H1 (cell line): ENCODE measurements around the gene ZBTB20. TPM values are rescaled to one million over a fixed set of nuclear protein-coding genes. Genes with fewer than 3 reads are reported as not detected.

Experiments used
- CTCF ChIA-PET: fragments of 300-600 bp; sonication (Branson Sonifier 250); formaldehyde crosslinking; loops from one replicate; lab custom pipeline; 2021; ENCODE audit not compliant: partially characterized antibody; lab: Charles Lee
- POLR2A ChIA-PET: fragments of 300-600 bp; sonication (Branson Sonifier 250); formaldehyde crosslinking; loops from one replicate; lab custom pipeline; 2021; ENCODE audit warnings: inconsistent platforms; ENCODE audit not compliant: partially characterized antibody; lab: Charles Lee
- DNase-seq, 2 experiments: peaks; one replicate each; pipeline versions ENCODE4 v3.0.0 to v3.0.0-alpha.2; 2010 to 2022; ENCODE audit warnings: low spot score in 2 of 2, low read depth in 1 of 2, mixed read lengths in 1 of 2
- FAIRE-seq: peaks from 2 replicates; lab custom pipeline; 2011; peaks lifted over from hg19 to GRCh38; lab: Jason Lieb, UNC
- H2AFZ ChIP-seq: 2 replicates; pipeline ENCODE4 v1.8.1; 2012; ENCODE audit warnings: low read length, inconsistent platforms
- H2AK5ac ChIP-seq: 2 replicates; pipeline ENCODE4 v1.6.1; 2013; ENCODE audit warnings: low read depth, low read length
- H2BK120ac ChIP-seq: replicated peaks from 2 replicates; pipeline ENCODE3; 2013; ENCODE audit warnings: low read depth, low read length, inconsistent platforms
- H2BK12ac ChIP-seq: 2 replicates; pipeline ENCODE4 v1.6.1; 2013; ENCODE audit warnings: low read depth, low read length
- H2BK15ac ChIP-seq: 2 replicates; pipeline ENCODE4 v1.6.1; 2013; ENCODE audit warnings: low read length
- H2BK20ac ChIP-seq: 2 replicates; pipeline ENCODE4 v1.6.1; 2013; ENCODE audit warnings: low read length
- H2BK5ac ChIP-seq: 2 replicates; pipeline ENCODE4 v1.6.1; 2013; ENCODE audit warnings: low read depth, low read length
- H3K14ac ChIP-seq: 2 replicates; pipeline ENCODE4 v1.6.1; 2013; ENCODE audit warnings: inconsistent platforms; ENCODE audit not compliant: insufficient read length
- H3K18ac ChIP-seq: 2 replicates; pipeline ENCODE4 v1.6.1; 2013; ENCODE audit warnings: low read length; ENCODE audit errors: extremely low read depth
- H3K23ac ChIP-seq: 2 replicates; pipeline ENCODE4 v1.6.1; 2013; ENCODE audit warnings: inconsistent platforms; ENCODE audit not compliant: insufficient read length
- H3K23me2 ChIP-seq: 2 replicates; pipeline ENCODE4 v1.6.1; 2013; ENCODE audit warnings: low read depth, low read length
- H3K27ac ChIP-seq: 2 replicates; pipeline ENCODE4 v1.6.1; 2011; ENCODE audit warnings: low read depth, low read length, inconsistent platforms
- H3K27me3 ChIP-seq, 4 experiments: replicated peaks in 1 of 4; 1 replicate in 1 of 4; 2 replicates in 3 of 4; pipeline versions ENCODE4 v1.6.1 to v1.8.1; 2011 to 2013; ENCODE audit warnings: low read length in 3 of 4, mild to moderate bottlenecking in 3 of 4, inconsistent platforms in 2 of 4, mixed read lengths in 2 of 4, moderate library complexity in 1 of 4; ENCODE audit not compliant: control insufficient read depth in 3 of 4, insufficient read depth in 3 of 4; ENCODE audit errors: extremely low read depth in 1 of 4
- H3K36me3 ChIP-seq, 4 experiments: 2 replicates each; pipeline versions ENCODE4 v1.6.1 to v1.8.1; 2011 to 2013; ENCODE audit warnings: mild to moderate bottlenecking in 4 of 4, low read length in 3 of 4, moderate library complexity in 2 of 4, control low read depth in 1 of 4, inconsistent platforms in 1 of 4; ENCODE audit not compliant: insufficient read depth in 4 of 4, control insufficient read depth in 2 of 4
- H3K4ac ChIP-seq: replicated peaks from 2 replicates; pipeline ENCODE3; 2013; ENCODE audit warnings: low read length, low read depth, mixed read lengths, inconsistent platforms; ENCODE audit not compliant: insufficient read length
- H3K4me1 ChIP-seq, 4 experiments: replicated peaks in 1 of 4; 1 replicate in 1 of 4; 2 replicates in 3 of 4; pipeline versions ENCODE4 v1.6.1 to v1.8.1; 2011 to 2013; ENCODE audit warnings: low read length in 3 of 4, inconsistent platforms in 2 of 4, mixed read lengths in 1 of 4; ENCODE audit not compliant: insufficient read depth in 4 of 4, control insufficient read depth in 3 of 4
- H3K4me2 ChIP-seq, 2 experiments: 2 replicates each; pipeline versions ENCODE4 v1.6.1 to v1.8.1; 2011 to 2013; ENCODE audit warnings: low read depth in 2 of 2, low read length in 2 of 2, control low read depth in 1 of 2, inconsistent platforms in 1 of 2, mild to moderate bottlenecking in 1 of 2; ENCODE audit not compliant: insufficient read depth in 1 of 2
- H3K4me3 ChIP-seq, 4 experiments: fragments of 200-600, 300-600 bp in 1 of 4; sonication (generic), shearing (Covaris generic), sonication (Bioruptor Twin) in 1 of 4; 2 replicates each; pipeline versions ENCODE4 v1.5.1 to v1.8.1; 2011 to 2016; ENCODE audit warnings: low read length in 4 of 4, low read depth in 3 of 4, control low read depth in 2 of 4, inconsistent platforms in 2 of 4, mild to moderate bottlenecking in 2 of 4, mixed read lengths in 1 of 4, moderate library complexity in 1 of 4; ENCODE audit not compliant: insufficient read depth in 2 of 4; ENCODE audit errors: extremely low read depth in 1 of 4
- H3K56ac ChIP-seq: replicated peaks from 2 replicates; pipeline ENCODE3; 2013; ENCODE audit warnings: low read depth, mild to moderate bottlenecking, mixed read lengths, low read length, inconsistent platforms; ENCODE audit not compliant: insufficient read length
- H3K79me1 ChIP-seq: 2 replicates; pipeline ENCODE4 v1.6.1; 2013; ENCODE audit warnings: low read depth, low read length, control low read depth
- H3K79me2 ChIP-seq, 2 experiments: 2 replicates each; pipeline versions ENCODE4 v1.6.1 to v1.8.1; 2012 to 2013; ENCODE audit warnings: low read length in 2 of 2, mild to moderate bottlenecking in 2 of 2, inconsistent platforms in 1 of 2; ENCODE audit not compliant: insufficient read depth in 2 of 2, control insufficient read depth in 1 of 2
- H3K9ac ChIP-seq, 4 experiments: replicated peaks in 1 of 4; 1 replicate in 1 of 4; 2 replicates in 3 of 4; pipeline versions ENCODE4 v1.6.1 to v1.8.1; 2011 to 2013; ENCODE audit warnings: low read depth in 3 of 4, low read length in 3 of 4, control low read depth in 2 of 4, mild to moderate bottlenecking in 2 of 4, moderate library complexity in 2 of 4, inconsistent platforms in 1 of 4; ENCODE audit errors: extremely low read depth in 1 of 4
- H3K9me3 ChIP-seq, 2 experiments: 2 replicates each; pipeline versions ENCODE4 v1.6.1 to v1.8.1; 2012 to 2013; ENCODE audit warnings: mild to moderate bottlenecking in 2 of 2, moderate library complexity in 2 of 2, control low read depth in 1 of 2, inconsistent platforms in 1 of 2, low read depth in 1 of 2, low read length in 1 of 2, mixed read lengths in 1 of 2; ENCODE audit not compliant: insufficient read depth in 2 of 2
- H4K20me1 ChIP-seq, 2 experiments: replicated peaks in 1 of 2; 2 replicates each; pipeline versions ENCODE3 to v1.8.1; 2011 to 2013; ENCODE audit warnings: inconsistent platforms in 2 of 2, low read length in 2 of 2, mild to moderate bottlenecking in 1 of 2; ENCODE audit not compliant: insufficient read depth in 2 of 2, control insufficient read depth in 1 of 2
- H4K5ac ChIP-seq: 2 replicates; pipeline ENCODE4 v1.6.1; 2013; ENCODE audit warnings: low read length, low read depth, mixed read lengths, inconsistent platforms; ENCODE audit not compliant: insufficient read length
- H4K8ac ChIP-seq: 2 replicates; pipeline ENCODE4 v1.8.0; 2013; ENCODE audit warnings: mild to moderate bottlenecking, moderate library complexity, low read length, inconsistent platforms; ENCODE audit not compliant: insufficient read depth; ENCODE audit errors: extremely low read depth
- H4K91ac ChIP-seq: replicated peaks from 2 replicates; pipeline ENCODE3; 2013; ENCODE audit warnings: low read length, mixed read lengths, inconsistent platforms; ENCODE audit not compliant: insufficient read length
- ATF2 ChIP-seq: IDR thresholded peaks from 2 replicates; pipeline ENCODE4 v1.6.1; 2012; ENCODE audit warnings: low read length, inconsistent platforms
- CBX5 ChIP-seq: fragments of 300-800, 300-1000 bp; sonication (generic); IDR thresholded peaks from 2 replicates; pipeline ENCODE4 v1.7.1; 2016; ENCODE audit warnings: antibody characterized with exemption, low read length, low read depth
- CREB1 ChIP-seq: IDR thresholded peaks from 2 replicates; pipeline ENCODE4 v1.6.1; 2012; ENCODE audit warnings: inconsistent platforms
- GTF2F1 ChIP-seq: IDR thresholded peaks from 2 replicates; pipeline ENCODE4 v1.6.1; 2012; ENCODE audit warnings: low read depth, low read length, improper control_type of control experiment, borderline replicate concordance
- HDAC6 ChIP-seq: IDR thresholded peaks from one replicate; pipeline ENCODE4 v1.7.1; 2012; ENCODE audit warnings: low read depth, mild to moderate bottlenecking, inconsistent platforms, low read length, moderate library complexity
- SIRT6 ChIP-seq: IDR thresholded peaks from one replicate; pipeline ENCODE4 v1.7.1; 2012; ENCODE audit warnings: low read length, inconsistent platforms
- SIX5 ChIP-seq: IDR thresholded peaks from 2 replicates; pipeline ENCODE4 v1.6.1; 2011; ENCODE audit warnings: mild to moderate bottlenecking, low read depth, low read length
- TCF12 ChIP-seq: IDR thresholded peaks from 2 replicates; pipeline ENCODE4 v1.6.1; 2011; ENCODE audit warnings: low read depth, mild to moderate bottlenecking, low read length
- TEAD4 ChIP-seq: IDR thresholded peaks from 2 replicates; pipeline ENCODE4 v1.6.1; 2012; ENCODE audit warnings: low read depth, low read length, inconsistent platforms, mixed read lengths
- WGBS, 2 experiments: shearing (Covaris generic) in 1 of 2; methylation state at CpG; one replicate each; pipeline versions ENCODE4 v1.1.6 to v1.1.7; 2013 to 2015; ENCODE audit warnings: low lambda C conversion rate in 2 of 2, mixed read lengths in 2 of 2, inconsistent platforms in 1 of 2, low coverage in 1 of 2, missing lambda C conversion rate in 1 of 2; ENCODE audit not compliant: insufficient replicate concordance in 2 of 2, insufficient coverage in 1 of 2, insufficient read length in 1 of 2; ENCODE audit errors: extremely low coverage in 1 of 2, missing lambda C conversion rate in 1 of 2; 5-methylcytosine and 5-hydroxymethylcytosine counted together
- polyA plus RNA-seq, 7 experiments: library from polyadenylated mRNA; depleted of rRNA in 3 of 7; stranded (reverse) in 5 of 7; unstranded in 2 of 7; fragments of >200 nt in 5 of 7; fragments of 200-250 nt in 2 of 7; gene quantifications; 1 replicate in 5 of 7; 2 replicates in 1 of 7; 4 replicates in 1 of 7; pipeline versions ENCODE4 v1.2.1 to v1.2.3, GENCODE V29; 2011 to 2013; ENCODE audit warnings: missing spikeins in 2 of 7, mixed read lengths in 2 of 7
- total RNA-seq: library from RNA; stranded (reverse); fragmentation: NEBNext Ultra II Directional; extraction: Animal tissue kit (Norgen Biotek cat#: 25700); gene quantifications from 2 replicates; pipeline ENCODE4 v1.2.1, GENCODE V29; 2021

ZBTB20 gene
- total and polyA plus RNA-seq, 2 of the 8 experiments (the other 6 are each of a cell fraction or from before 2014, with no cell fraction given), result 0.35 to 1.3 TPM

DNA sequence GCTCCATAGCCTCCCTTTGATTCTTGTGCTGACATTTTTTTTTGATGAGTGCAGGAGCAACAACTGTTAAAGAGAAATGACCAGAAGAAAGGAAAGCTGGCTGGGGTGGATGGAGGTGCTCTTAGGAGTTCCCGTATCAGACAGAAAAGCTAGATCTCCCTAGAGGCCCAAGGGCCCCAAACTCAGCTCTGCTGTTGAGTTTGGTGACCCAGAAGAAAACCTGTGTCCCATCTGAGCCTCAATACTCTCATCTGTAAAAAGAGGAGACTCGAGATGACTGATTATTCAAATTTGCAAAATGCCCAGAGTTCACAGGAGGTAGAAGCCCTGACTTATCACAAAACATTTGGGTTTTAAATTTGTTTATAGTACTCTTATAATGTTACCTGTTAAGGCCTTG lies 710.9 kb downstream of the ZBTB20 start:
- no peak overlapping the region for H3K4ac ChIP-seq
- H3K27ac ChIP-seq, result no peak overlapping the region
- no peak overlapping the region for H2BK120ac ChIP-seq
- H2AFZ ChIP-seq, result no peak overlapping the region
- TF ChIP-seq CBX5 (no peak), SIRT6 (no peak), HDAC6 (no peak), TEAD4 (no peak), GTF2F1 (no peak), SIX5 (no peak), TCF12 (no peak), CREB1 (no peak), ATF2 (no peak)
- H2BK12ac ChIP-seq, result no peak overlapping the region
- no peak overlapping the region for H2AK5ac ChIP-seq
- H3K56ac ChIP-seq, result no peak overlapping the region
- POLR2A ChIA-PET, result no interaction called here
- no peaks in the 10 kb centered on the region for H3K9me3 ChIP-seq
- H3K4me2 ChIP-seq, result no peak overlapping the region
- no peak overlapping the region for H3K9ac ChIP-seq
- H3K23ac ChIP-seq, result no peak overlapping the region
- 79% methylated on average over 2 of the region's 2 CpGs; no CpG with 5 or more reads in 1 of the 2 experiments for WGBS, 2 experiments
- no peak overlapping the region for H3K4me3 ChIP-seq
- no peak for FAIRE-seq
- H3K36me3 ChIP-seq, result no peaks in the 10 kb centered on the region
- H3K18ac ChIP-seq, result no peak overlapping the region
- H3K79me2 ChIP-seq, result no peaks in the 10 kb centered on the region
- no peak overlapping the region for H4K91ac ChIP-seq
- no peak overlapping the region for H2BK5ac ChIP-seq
- H3K79me1 ChIP-seq, result no peaks in the 10 kb centered on the region
- no peaks in the 10 kb centered on the region; the same call in 1 of the 2 replicates for H3K23me2 ChIP-seq
- H3K4me1 ChIP-seq, result no peaks in the 10 kb centered on the region
- H4K8ac ChIP-seq, result no peak overlapping the region
- H2BK15ac ChIP-seq, result no peak overlapping the region
- H3K27me3 ChIP-seq, result no peaks in the 10 kb centered on the region
- no peak overlapping the region for H4K5ac ChIP-seq
- CTCF ChIA-PET, result interaction anchor here (0.6 to 4.8 kb wide), 2 partner anchors 16 to 293 kb away, joined by 3 to 38 read pairs; no protein-coding TSS in a partner anchor
- H2BK20ac ChIP-seq, result no peak overlapping the region
- no peaks in the 10 kb centered on the region for H4K20me1 ChIP-seq
- no peak overlapping the region for H3K14ac ChIP-seq
- DNase-seq, result no peak
